HG02884 (cell line): ENCODE measurements around the gene ZNF837.
"Not testable (repeated sequence)": the region's sequence is repeated elsewhere in the genome, so short reads cannot be mapped to it uniquely, and the experiment has no call there.

ENCODE experiments used
- ATAC-seq: cut with Tn5 transposase; IDR thresholded peaks from one replicate; pipeline ENCODE4 v1.9.1; 2021; ENCODE audit warnings: mild to moderate bottlenecking, moderate library complexity; ENCODE audit not compliant: unreplicated experiment

ZNF837 gene

GRCh38 chr19:58380662-58381459 lies at the start of gene ZNF837:
Gene ZNF837 (minus strand): TSS chr19:58381030. CDS start chr19:58369332, 11,698 bp downstream.
- ATAC-seq = peak; percentile 75

- ATAC-seq = no peak
Measured at GRCh38 chr19:58429745-58430144, 48.9 kb upstream of the ZNF837 start.

DNA sequence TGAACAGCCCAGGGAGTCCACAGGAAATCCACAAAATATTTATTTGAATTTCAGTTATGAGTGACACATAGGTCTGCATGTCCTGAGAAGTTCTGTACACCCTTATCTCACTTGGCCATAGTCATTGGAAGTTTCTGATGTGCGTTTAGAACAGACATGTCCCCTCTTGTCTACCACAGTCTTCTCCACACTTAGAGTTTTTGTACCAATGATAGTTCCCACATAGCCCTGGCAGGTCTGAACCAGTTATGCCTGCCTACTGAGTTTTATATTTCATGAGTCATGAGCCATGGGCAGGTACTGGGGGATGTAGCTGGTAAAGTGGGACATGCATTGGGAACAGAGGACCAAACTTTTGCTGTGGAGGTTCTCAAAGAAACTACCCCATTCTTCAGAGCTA lies 47.8 kb upstream of the ZNF837 start:
- ATAC-seq = no peak

DNA sequence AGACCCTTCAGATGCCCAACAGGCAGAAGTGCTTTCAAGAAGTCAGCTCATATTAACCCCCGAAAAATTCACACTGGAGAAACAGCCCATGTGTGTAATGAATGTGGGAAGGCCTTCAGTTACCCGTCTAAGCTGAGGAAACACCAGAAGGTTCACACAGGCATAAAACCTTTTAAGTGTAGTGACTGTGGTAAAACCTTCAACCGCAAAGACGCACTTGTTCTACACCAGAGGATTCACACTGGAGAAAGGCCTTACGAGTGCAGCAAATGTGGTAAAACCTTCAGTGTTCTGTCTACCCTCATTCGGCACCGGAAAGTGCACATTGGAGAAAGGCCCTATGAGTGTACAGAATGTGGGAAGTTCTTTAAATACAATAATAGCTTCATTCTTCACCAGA lies 36.2 kb upstream of the ZNF837 start:
- ATAC-seq = no peak

GRCh38 chr19:58416604-58417003 lies 35.8 kb upstream of the ZNF837 start:
- no peak for ATAC-seq

- no peak for ATAC-seq
Measured at GRCh38 chr19:58409010-58409790, 28.4 kb upstream of the ZNF837 start.

DNA sequence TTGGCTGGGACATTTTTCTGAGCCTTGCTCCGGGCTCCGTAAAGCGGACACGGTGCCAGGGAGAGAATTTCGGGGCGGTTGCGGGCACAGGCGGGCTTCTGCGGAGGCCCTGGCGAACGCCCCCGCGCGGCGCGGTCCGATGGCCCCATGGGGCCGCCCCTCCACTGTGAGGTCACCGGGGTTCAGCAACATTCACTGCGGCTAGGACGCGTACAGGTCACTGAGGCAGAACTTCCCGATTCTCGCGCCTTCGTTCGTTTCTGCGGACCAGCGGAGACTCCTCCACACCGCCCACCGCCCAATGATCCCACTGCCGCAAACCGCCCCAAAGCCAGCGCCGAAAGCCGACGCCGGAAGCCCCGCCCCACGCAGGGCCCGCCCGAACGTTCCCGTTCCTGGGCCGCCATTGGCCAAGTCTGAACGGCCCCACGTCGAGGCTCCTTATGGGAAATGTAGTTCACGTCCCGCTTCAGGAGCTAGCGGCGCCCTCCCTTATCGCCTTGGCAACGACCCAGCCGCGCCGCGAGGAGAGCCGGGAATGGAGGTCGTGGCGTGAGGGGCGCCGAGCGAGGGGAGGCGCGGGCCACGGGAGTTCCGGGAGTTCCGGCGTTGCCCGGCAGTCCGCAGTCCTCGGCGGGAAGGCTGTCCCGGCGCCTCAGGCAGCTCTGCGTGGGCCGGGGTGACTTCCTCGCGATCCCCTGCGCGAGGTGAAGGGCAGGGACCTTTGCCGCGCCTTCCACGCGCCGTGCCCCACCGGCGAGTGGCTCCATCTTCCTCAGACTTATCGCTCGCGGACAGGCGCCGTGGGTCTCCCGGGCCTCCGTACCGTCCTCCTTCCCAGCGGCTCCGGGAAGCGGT lies 27.6 kb upstream of the ZNF837 start, which contains the start of gene ZNF584:
Gene ZNF584, plus strand, starts transcription at position 498 of the 858 bp plus-strand sequence. CDS start 499 bp downstream, outside the sequence.
- ATAC-seq = peak; percentile 91

GRCh38 chr19:58407658-58408151 lies 26.9 kb upstream of the ZNF837 start:
- no peak for ATAC-seq

DNA sequence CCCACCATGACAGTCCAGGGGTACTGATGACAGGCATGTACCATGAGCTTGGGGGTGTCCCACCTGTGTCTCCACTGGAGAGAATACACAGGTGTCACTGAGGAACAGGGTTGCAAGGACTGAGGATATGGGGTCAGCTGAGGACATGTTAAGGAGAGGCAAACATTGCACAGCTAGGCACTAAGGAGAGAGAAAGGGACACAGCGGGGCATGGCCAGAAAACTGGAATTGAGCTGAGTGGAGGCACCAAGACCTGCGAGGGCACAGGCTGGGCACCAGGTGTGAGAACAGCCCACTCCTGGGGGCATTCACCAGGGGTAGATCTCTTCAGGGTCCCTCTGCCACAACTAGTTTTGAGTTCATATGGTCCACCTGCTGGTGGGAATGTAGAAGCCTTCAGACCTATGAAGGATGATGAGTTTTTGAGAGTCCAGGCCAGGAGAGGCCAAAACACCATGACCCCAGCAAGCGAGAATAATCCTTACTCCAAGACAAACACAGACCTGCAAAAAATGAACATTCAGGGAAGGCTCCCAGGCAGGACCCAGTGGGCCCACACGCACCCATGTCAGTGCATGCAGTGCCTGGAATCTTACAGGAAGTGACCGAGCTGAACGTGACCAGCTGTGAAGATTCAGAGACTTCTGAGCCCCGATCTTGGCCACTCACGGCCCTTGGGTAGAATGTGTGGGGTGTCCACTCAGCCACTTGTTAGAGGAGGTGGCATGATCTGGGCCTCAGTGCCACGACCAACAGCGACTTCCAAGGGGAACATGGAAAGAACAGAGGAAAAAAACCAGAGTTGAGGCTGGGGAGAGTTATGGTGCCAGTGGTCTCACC lies 26.2 kb upstream of the ZNF837 start:
- no peak for ATAC-seq

- ATAC-seq = not testable (repeated sequence)
Measured at GRCh38 chr19:58403920-58404478, 23.2 kb upstream of the ZNF837 start.

DNA sequence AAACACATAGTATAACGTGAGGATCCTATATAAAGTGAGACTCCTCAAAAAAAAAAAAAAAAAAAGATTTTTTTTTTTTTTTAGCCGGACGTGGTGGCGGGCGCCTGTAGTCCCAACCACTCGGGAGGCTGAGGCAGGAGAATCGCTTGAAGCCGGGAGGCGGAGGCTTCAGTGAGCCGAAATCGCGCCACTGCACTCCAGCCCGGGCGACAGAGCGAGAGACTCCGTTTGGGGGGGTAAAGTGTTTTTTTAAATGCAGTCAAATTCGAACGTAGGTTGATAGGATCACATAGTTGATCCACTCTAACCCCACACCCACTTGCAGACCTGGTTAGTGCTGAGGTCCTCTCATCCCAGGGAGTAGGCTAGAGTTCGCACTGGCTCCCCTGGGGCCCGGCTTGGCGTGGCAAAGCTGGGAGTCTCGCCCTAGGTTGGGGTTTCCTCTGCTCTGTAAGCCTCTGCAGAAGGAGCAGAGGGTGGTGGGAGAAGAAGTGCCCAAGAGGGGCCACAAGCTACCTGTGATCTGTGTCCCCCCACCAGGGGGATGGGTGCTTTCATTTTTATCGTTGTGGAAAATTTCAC lies 21.1 kb upstream of the ZNF837 start:
- ATAC-seq = no peak

- ATAC-seq = peak; percentile 94
Measured at GRCh38 chr19:58400916-58401839, 20.3 kb upstream of the ZNF837 start.

GRCh38 chr19:58400316-58400915 lies 19.6 kb upstream of the ZNF837 start:
- no peak for ATAC-seq

DNA sequence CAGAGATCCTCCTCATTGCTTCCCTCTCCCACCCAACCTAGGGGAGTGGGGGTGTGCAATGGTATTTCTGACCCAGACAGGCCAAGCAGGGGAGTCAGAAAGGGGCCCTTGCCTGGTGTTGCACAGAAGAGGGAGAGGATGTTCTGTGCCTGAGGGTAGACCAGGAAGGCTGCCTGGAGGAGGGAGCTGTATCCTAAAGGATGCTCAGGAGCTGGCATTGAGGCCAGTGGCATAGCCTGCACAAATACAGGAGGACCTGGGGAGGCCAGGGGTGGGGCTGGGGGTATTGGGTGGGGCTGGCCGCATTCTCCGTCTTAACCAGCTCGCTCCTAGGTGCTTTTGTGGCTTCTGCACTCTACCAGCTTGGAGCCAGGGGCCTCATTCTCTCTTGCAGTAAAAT lies 19.1 kb upstream of the ZNF837 start:
- ATAC-seq = no peak

DNA sequence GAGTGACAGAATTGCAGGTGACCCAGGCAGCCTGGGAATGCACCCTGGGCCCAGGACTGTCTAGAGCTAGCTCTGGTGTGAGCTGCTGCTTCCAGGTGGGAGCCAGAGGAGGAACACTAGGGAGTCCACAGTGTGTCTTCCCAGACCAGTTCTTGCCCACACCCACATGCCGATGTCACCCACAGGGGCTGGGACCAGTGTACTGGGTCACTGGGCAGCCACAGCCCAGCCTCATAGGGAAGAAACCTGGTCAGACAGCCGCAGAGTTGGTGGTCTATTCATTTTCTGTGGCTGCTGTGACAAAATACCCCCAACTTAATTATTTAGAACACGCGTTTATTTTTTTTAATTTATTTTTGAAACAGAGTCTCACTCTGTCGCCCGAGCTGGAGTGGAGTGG lies 17.7 kb upstream of the ZNF837 start:
- no peak for ATAC-seq

DNA sequence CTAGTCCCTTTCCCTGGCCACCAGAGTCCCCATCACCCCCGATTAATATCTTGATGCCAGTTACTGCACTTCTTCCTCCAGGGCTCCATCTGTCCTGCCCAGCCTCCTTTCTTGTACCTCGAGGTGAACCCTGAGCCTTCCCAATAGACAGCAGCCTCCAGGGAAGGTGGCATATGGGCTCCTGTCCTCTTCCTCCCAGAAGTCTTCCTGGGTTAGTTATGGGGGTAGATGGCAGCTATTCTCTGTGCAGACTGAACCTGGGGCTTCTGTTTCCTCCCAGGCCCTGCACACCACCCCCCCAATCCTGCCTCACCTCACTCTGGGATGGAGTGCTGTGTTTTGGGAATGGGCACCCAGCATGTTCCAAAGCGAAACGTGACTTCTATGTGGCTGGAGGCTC lies 17.3 kb upstream of the ZNF837 start:
- no peak for ATAC-seq

DNA sequence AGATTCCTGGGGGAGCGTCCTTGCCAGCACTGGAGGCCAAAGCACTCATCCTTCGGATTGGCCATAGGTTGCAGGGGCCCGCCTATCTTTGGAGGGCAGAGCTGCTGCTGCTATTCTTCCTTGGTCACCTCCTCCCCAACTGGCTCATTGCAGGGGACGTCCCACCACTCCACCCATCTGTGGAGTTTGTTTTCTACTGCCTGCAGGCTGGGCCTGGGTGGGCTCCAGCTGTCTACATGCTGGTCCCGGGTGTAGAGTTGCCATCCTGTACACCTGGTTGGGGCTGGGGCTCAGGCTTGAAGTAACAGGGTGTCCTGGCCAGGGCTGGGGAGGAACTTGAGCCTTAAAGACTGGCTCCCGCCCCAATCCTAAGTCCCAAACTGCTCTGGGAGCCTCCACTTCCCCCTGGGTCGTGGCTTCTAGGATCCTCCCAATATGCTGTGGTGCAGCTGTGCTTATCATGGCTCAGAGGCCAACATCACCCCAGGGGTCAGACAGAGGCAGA lies 16.8 kb upstream of the ZNF837 start:
- no peak for ATAC-seq
